HG03066 (cell line): ENCODE results near the gene HOMER2.
"Not testable (repeated sequence)": the region's sequence is repeated elsewhere in the genome, so short reads cannot be mapped to it uniquely, and the experiment has no call there.

Experiments used
- ATAC-seq: cut with Tn5 transposase; IDR thresholded peaks from one replicate; pipeline ENCODE4 v1.9.1; 2021; ENCODE audit warnings: low read depth; ENCODE audit not compliant: unreplicated experiment

HOMER2 gene

GRCh38 chr15:82952158-82953081 is at the start of gene HOMER2:
HOMER2 (minus strand) TSS chr15:82952720; CDS start chr15:82952535, 185 bp downstream.
- ATAC-seq, result no peak

- not testable (repeated sequence) for ATAC-seq
Measured at GRCh38 chr15:83000672-83001031, 48.1 kb upstream of the HOMER2 start.

GRCh38 chr15:82999905-83000671 is 47.6 kb upstream of the HOMER2 start:
- ATAC-seq, result peak; percentile 72

GRCh38 chr15:82999426-82999825 is 46.9 kb upstream of the HOMER2 start:
- ATAC-seq, result no peak

- no peak for ATAC-seq
Measured at GRCh38 chr15:82995938-82996337, 43.4 kb upstream of the HOMER2 start.

GRCh38 chr15:82995076-82995475 is 42.6 kb upstream of the HOMER2 start:
- ATAC-seq, result no peak

- no peak for ATAC-seq
Measured at GRCh38 chr15:82993144-82993543, 40.6 kb upstream of the HOMER2 start.

- ATAC-seq, result no peak
Measured at GRCh38 chr15:82992436-82992998, 40.0 kb upstream of the HOMER2 start.

GRCh38 chr15:82986442-82986780 is 33.9 kb upstream of the HOMER2 start:
- ATAC-seq, result no peak

GRCh38 chr15:82985688-82986441 is 33.3 kb upstream of the HOMER2 start, which contains the start of gene RAMAC:
RAMAC (plus strand) TSS chr15:82986210; CDS start chr15:82989019, 2,809 bp downstream.
- peak; percentile 92 for ATAC-seq

GRCh38 chr15:82980981-82981380 is 28.5 kb upstream of the HOMER2 start:
- ATAC-seq, result no peak

- ATAC-seq, result no peak
Measured at GRCh38 chr15:82979726-82980125, 27.2 kb upstream of the HOMER2 start.

- ATAC-seq, result no peak
Measured at GRCh38 chr15:82978438-82978837, 25.9 kb upstream of the HOMER2 start.

GRCh38 chr15:82977076-82977475 is 24.6 kb upstream of the HOMER2 start:
- ATAC-seq, result no peak

GRCh38 chr15:82972990-82973389 is 20.5 kb upstream of the HOMER2 start:
- ATAC-seq, result no peak

GRCh38 chr15:82971218-82971984 is 18.9 kb upstream of the HOMER2 start:
- no peak for ATAC-seq

- no peak for ATAC-seq
Measured at GRCh38 chr15:82970696-82971095, 18.2 kb upstream of the HOMER2 start.

- no peak for ATAC-seq
Measured at GRCh38 chr15:82970078-82970686, 17.7 kb upstream of the HOMER2 start.

GRCh38 chr15:82969353-82969752 is 16.8 kb upstream of the HOMER2 start:
- ATAC-seq, result no peak
